D721Med (cell line): ENCODE results near the gene PREP.

Experiments used
- DNase-seq: peaks from one replicate; pipeline ENCODE4 v3.0.0; 2011; ENCODE audit warnings: low spot score; ENCODE audit not compliant: insufficient read length
- FAIRE-seq: peaks from 2 replicates; lab custom pipeline; 2011; peaks lifted over from hg19 to GRCh38; lab: Jason Lieb, UNC
- TF ChIP-seq, protein P1 (sequence below): IDR thresholded peaks from 2 replicates; pipeline ENCODE4 v1.5.1; 2012; ENCODE audit warnings: mild to moderate bottlenecking, control low read depth; ENCODE audit not compliant: insufficient read depth; ENCODE audit errors: missing control alignments

PREP gene

DNA sequence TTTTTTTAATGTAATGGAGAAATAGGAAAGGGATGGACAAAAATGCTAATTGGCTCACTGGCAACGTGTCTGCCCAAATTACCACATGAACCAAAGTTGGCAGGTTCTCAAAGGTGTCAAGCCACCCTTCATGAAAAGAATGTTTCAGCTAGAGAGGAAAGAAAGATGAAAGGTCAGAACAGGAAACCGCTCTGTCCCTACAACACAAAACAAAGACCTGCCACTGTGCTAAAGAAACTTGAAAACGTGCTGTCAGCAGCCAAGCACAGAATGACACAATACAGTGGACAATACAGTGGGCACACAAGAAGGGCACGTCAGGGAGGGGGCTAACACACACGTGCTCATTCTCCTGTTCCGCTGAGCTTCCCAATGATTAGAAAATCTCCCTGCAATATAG, 4.9 kb downstream of the PREP start:
- TF ChIP-seq, protein P1, sequence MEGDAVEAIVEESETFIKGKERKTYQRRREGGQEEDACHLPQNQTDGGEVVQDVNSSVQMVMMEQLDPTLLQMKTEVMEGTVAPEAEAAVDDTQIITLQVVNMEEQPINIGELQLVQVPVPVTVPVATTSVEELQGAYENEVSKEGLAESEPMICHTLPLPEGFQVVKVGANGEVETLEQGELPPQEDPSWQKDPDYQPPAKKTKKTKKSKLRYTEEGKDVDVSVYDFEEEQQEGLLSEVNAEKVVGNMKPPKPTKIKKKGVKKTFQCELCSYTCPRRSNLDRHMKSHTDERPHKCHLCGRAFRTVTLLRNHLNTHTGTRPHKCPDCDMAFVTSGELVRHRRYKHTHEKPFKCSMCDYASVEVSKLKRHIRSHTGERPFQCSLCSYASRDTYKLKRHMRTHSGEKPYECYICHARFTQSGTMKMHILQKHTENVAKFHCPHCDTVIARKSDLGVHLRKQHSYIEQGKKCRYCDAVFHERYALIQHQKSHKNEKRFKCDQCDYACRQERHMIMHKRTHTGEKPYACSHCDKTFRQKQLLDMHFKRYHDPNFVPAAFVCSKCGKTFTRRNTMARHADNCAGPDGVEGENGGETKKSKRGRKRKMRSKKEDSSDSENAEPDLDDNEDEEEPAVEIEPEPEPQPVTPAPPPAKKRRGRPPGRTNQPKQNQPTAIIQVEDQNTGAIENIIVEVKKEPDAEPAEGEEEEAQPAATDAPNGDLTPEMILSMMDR = no peak
- FAIRE-seq = no peak
- no peak for DNase-seq

DNA sequence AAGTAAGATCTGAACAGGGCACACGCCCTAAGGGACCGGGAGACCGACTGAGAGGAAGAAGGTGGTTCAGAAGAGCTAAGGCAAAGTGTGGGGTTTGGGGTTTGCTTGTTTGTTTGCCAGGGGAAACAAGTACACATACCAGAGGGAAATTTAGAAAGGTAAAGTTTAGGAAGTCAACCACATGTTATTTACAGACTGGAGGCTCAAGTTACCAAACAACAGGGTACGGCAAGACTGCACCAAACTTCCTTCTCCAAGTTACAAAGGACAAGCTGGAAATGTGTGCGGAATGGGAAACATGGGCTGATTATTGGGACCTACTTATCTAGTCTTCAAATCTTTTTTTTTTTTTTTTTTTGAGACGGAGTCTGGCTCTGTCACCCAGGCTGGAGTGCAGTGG, 11.2 kb downstream of the PREP start:
- no peak for DNase-seq
- TF ChIP-seq, protein P1 = no peak
- no peak for FAIRE-seq

DNA sequence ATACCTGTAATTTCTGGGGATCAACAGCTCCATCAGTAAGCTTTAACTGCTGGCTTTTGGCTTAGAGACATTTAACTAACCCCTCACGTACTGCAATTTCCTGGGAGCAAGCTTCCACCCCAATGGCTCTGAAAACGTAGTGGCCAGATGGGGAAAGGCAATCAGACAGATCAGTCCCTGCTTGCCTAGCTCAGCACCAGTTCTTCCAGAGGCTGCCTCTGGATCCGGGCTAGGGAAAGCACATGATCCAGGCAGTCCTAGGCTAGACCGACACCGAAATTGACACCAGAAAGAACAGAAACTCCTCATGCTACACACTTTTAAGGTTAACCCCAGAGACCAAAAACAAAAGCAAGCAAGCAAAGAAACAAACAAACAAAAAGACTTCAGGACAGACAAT, 13.3 kb downstream of the PREP start:
- DNase-seq = no peak
- FAIRE-seq = no peak
- TF ChIP-seq, protein P1 = no peak

DNA sequence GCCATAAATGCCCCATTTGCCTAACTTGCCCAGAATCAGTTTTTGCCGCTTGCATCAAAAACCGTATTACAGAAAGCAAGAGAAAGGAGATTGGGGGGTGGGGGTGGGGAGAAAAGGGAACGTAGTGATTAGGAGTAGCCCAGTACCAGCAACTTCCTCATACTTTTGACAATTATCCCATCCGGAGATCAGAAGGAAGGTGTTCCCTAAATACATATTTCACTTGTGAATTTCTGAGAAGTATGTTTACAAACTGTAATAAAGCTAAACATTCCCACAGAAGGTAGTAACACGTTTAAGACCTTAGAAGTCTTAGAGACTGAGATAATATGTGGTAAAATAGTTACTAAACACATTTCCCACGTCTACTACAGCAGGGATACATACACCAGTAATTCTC, 14.5 kb downstream of the PREP start:
- FAIRE-seq = no peak

DNA sequence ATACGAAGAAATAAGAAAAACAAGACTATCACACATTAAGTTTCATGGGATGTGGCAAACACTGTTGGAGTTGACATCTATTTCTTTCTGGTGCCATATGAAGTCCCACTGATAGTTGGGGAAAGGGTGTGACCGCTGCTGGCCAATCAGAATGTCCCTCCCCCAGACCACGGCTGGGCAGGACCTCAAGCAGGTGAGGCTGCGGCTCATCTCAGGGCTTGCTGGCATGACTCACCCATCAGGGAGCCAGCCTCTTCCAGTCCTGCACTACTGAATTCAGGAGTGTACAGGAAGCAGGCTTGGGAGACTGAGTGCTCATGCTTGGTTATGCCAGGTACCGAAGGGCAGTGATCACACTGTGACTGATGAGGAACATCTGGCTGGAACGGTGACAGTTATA, 18.9 kb downstream of the PREP start:
- TF ChIP-seq, protein P1 = no peak
- DNase-seq (no peak), FAIRE-seq (no peak)

More for the DNA sequence above, 14.5 kb downstream of the PREP start:
- DNase-seq = no peak
- TF ChIP-seq, protein P1 = no peak

DNA sequence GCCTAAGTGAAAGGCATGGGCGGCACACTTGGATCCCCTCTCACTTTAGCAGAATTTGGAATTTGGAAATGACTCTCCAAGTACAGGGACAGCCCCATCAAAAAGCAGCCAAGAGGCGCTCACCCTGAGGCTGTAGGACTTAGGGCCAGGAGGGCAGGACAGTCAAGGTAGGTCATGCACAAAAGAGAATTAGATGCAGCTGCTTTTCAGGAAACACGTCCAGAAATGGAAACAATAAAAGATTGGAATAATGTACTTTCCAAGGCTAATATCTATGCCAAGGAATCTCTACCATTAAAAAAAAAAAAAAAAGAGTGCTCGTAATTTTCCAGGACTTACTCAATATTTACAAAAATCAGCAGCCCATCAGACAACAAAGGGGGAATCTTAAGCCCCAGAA, 19.9 kb downstream of the PREP start:
- DNase-seq (no peak), FAIRE-seq (no peak)
- TF ChIP-seq, protein P1 = no peak

DNA sequence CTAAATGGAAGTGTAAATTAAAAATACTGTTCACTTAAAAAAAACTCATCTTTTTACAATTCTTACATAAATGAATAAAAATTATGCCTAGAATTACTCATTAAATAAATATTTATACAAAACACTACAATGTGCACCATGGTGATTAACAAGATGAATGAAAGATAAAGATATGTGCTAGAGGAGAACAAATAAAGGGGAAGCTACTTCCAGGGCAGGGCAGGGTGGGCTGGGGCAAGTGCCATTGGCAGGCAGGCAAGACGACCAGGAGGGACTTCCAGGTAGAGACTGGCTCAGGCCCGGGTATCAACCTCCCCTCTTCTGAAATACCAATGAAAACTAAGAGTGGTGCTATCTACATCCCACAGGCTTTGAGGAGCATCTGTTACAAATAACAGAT, 20.4 kb downstream of the PREP start:
- FAIRE-seq = no peak

More for the DNA sequence above, 20.4 kb downstream of the PREP start:
- no peak for DNase-seq
- TF ChIP-seq, protein P1 = no peak
